Measurements from ENCODE around the gene UBE2H.

DNA sequence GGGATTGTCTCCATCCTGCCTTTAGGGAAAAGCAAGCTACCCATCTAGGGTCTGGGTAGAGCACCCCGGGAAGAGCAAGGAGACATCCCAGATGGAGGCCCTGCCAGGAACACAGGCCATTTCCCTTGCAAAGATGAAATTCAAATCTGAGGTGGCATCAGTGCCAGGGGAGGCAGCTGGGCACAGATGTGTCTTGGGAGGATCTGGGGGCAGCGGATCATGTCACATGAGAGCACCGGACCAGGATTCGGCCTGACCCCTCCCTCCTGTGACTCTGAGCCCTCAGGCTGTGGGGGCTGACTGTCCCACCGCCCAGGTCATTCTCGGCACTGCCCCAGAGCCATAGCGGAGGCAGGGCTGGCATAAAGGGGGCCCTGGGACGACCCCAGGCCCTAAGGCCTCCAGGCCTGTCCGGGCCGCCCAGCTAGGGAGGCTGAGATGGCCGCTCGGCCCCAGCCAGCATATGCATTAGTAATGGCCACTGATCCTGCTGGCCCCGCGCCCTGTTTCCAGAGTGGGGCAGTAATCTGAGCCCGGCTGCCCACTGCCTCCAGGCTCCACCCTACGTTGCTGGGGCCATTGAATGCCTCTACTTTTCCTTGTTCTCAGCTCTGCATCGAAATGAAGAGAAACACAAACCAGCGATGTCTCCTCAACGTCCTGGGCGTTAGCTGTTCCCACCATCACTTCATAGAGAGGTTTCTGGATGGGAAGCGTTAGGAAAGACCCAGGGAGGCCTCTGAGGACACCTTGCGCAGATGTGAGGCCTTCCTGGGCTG is 148.5 kb downstream of the UBE2H start:
- TF ChIP-seq, protein P1, sequence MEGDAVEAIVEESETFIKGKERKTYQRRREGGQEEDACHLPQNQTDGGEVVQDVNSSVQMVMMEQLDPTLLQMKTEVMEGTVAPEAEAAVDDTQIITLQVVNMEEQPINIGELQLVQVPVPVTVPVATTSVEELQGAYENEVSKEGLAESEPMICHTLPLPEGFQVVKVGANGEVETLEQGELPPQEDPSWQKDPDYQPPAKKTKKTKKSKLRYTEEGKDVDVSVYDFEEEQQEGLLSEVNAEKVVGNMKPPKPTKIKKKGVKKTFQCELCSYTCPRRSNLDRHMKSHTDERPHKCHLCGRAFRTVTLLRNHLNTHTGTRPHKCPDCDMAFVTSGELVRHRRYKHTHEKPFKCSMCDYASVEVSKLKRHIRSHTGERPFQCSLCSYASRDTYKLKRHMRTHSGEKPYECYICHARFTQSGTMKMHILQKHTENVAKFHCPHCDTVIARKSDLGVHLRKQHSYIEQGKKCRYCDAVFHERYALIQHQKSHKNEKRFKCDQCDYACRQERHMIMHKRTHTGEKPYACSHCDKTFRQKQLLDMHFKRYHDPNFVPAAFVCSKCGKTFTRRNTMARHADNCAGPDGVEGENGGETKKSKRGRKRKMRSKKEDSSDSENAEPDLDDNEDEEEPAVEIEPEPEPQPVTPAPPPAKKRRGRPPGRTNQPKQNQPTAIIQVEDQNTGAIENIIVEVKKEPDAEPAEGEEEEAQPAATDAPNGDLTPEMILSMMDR (IDR thresholded peaks at IDR 0.05) = no peak
- TF ChIP-seq POLR2AphosphoS5 (IDR thresholded peaks at IDR 0.05; ENCODE audit: low read depth, low read length) (no peak), TCF7L2 (IDR thresholded peaks at IDR 0.05; ENCODE audit: low read depth, low read length) (no peak)

All from Panc1 (cell line).